NAMALWA (cell line): ENCODE measurements around the gene CAMK2N1.

Experiments
- DNase-seq: peaks from one replicate; pipeline ENCODE4 v3.0.0-alpha.2; 2015; ENCODE audit warnings: low spot score

CAMK2N1 gene

GRCh38 chr1:20478057-20478635 lies 7.9 kb downstream of the CAMK2N1 start:
- DNase-seq: no peak

- no peak for DNase-seq
These were observed 8.5 kb downstream of the CAMK2N1 start for GRCh38 chr1:20477348-20478056.

- DNase-seq: no peak
These were observed 9.6 kb downstream of the CAMK2N1 start for GRCh38 chr1:20476265-20477038.

GRCh38 chr1:20474996-20475395 lies 11.0 kb downstream of the CAMK2N1 start:
- no peak for DNase-seq

GRCh38 chr1:20474333-20474975 lies 11.6 kb downstream of the CAMK2N1 start:
- DNase-seq: no peak

GRCh38 chr1:20473894-20474293 lies 12.1 kb downstream of the CAMK2N1 start:
- no peak for DNase-seq

- no peak for DNase-seq
These were observed 12.9 kb downstream of the CAMK2N1 start for GRCh38 chr1:20472860-20473711.

GRCh38 chr1:20472121-20472520 lies 13.9 kb downstream of the CAMK2N1 start:
- DNase-seq: no peak

- peak; percentile 22 for DNase-seq
These were observed 15.8 kb downstream of the CAMK2N1 start for GRCh38 chr1:20470194-20470593.

- peak; percentile 23 for DNase-seq
These were observed 16.5 kb downstream of the CAMK2N1 start for GRCh38 chr1:20469406-20470076.

- no peak for DNase-seq
These were observed 19.7 kb downstream of the CAMK2N1 start for GRCh38 chr1:20466273-20466672.

- DNase-seq: no peak
These were observed 20.8 kb downstream of the CAMK2N1 start for GRCh38 chr1:20465187-20465586.

- DNase-seq: no peak
These were observed 22.5 kb downstream of the CAMK2N1 start for GRCh38 chr1:20463502-20463901.

- no peak for DNase-seq
These were observed 23.6 kb downstream of the CAMK2N1 start for GRCh38 chr1:20462397-20462796.

GRCh38 chr1:20458717-20459116 lies 27.3 kb downstream of the CAMK2N1 start:
- DNase-seq: no peak

- DNase-seq: no peak
These were observed 32.0 kb downstream of the CAMK2N1 start for GRCh38 chr1:20454004-20454403.

- no peak for DNase-seq
These were observed 36.2 kb downstream of the CAMK2N1 start for GRCh38 chr1:20449735-20450311.

GRCh38 chr1:20448671-20449071 lies 37.3 kb downstream of the CAMK2N1 start:
- DNase-seq: no peak

GRCh38 chr1:20447794-20448193 lies 38.2 kb downstream of the CAMK2N1 start:
- no peak for DNase-seq

GRCh38 chr1:20446796-20447195 lies 39.2 kb downstream of the CAMK2N1 start:
- no peak for DNase-seq

- DNase-seq: no peak
These were observed 40.1 kb downstream of the CAMK2N1 start for GRCh38 chr1:20445956-20446355.
